Non-pigmented ciliary epithelial cell (primary cell): ENCODE results near the gene PRKAR1A.

ENCODE experiments used
- DNase-seq: peaks from one replicate; pipeline ENCODE4 v3.0.0-alpha.2; 2010; ENCODE audit warnings: low read depth

PRKAR1A gene

DNA sequence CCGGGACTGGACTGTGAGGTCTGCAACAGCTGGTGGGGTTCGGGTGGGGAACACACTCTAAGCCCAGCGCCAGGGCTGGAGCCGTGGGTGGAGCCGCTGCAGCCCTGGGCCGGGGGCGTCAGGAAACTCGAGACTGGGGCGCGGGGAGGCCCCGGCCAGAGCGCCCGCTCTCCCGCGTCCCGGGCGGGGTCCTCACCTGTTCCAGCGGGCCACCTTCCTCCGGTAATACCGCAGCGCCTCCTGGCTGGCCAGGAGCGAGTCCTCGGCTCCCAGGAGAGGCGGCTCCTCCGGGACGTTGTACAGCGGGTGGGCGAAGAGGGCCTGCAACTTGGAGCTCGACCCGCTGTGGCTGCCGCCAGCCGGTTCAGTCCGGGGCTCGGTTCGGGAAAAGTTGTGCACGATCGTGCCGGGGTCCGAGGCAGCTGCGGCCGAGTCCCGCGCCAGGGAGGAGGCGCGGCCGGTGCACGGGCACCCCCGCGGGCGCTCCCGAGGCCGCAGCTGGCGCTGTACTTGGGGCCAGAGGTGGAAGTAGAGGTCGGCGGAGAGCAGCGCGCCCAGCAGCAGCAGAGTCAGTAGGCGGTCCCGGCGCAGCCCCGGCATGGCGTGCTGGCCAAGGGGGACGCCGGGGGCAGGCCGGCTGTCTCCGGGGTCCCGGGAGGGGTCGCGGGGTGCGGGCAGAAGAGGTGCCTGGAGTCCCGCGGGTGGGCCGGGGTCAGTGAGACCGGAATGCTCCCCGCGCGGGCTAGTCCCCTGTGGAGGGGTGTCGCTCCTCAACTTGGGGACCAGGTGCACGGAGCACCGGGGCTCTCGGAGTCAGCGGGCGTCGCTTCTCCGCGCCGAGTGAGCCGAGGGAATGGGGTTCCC, 88.1 kb downstream of the PRKAR1A start:
- DNase-seq: no peak
